Measurements from ENCODE around the gene FBRSL1.

FBRSL1 gene

DNA sequence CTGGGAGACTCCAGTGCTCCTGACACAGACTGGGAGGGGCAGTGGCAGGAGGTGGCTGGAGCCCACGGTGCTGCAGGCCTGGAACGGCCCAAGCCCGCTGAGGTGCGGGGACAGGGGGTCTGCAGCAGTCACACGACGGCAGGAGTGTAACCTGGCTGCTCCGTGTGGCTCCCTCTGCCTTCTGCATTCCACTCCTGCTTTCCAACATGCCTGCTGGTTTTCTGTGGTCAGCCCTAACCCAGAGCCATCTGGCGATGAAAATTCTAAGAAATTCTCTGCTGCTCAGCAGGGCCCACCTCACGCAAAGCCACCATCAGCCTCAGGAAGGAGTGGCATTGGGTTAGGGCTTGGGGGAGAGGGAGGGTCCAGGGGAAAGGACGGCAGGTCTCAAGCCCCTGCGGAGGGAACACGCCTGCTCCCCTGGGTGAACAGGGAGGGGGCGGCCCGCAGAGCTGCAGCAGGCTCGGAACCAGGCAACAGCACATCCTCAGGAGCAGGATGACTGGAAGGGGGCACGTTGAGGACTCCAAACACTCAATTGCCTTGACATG lies 5.0 kb upstream of the FBRSL1 start:
- DNase-seq = no peak

DNA sequence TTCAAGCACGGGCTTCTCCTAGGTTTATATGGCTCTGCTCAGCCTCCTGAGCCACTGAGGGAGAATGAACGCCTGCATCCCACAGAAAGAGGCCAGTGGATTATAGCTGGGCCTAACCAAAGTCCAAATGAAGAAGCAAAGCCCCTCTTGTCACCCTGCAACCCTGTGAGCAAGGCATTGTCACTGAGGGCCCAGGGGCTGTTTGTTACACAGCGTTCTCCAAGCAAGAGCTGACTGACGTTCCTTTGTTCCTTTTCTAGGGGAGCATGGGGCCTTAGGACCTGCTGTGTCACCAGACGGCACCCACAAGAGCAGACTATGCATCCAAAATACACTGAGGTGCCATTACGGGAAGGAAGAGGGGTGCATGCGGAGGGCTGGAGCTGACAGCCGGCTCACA lies 4.3 kb upstream of the FBRSL1 start:
- DNase-seq = no peak

DNA sequence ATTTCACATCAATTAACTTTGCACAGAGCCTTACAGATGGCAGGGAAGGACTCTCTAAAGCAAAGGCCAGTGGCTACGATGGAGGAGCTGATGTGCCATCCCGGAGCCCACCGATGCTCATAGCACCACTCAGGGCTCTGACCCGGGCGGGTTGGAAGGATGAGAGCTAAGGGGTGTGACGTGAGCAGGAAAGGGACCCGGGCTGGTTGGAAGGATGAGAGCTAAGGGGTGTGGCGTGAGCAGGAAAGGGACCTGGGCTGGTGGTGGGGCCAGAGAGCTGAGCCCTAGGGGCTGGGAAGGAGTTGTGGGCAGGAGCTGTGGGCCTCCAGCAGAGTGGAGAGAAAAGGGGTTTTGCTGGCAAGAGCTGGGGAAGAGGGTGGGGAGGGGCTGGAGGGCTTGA lies 3.8 kb upstream of the FBRSL1 start:
- no peak for DNase-seq

DNA sequence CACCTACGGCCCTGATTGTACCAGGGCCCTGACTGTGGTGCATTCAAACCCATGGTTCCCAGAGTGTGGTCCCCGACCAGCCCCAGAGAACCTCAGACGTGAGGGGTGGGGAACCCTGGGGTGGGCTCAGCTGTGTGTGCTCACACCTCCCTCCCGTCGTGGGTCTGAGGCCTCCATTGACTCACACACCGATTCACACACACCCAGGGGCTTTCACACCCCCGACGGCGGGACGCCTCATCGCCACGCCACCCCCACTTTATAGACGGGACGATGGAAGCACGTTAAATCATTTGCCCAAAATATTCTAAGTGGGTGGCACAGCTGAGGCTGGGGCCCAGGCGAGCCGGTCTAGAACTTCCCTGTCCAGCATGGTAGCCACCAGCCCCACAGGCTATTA lies 3.4 kb upstream of the FBRSL1 start:
- no peak for DNase-seq

DNA sequence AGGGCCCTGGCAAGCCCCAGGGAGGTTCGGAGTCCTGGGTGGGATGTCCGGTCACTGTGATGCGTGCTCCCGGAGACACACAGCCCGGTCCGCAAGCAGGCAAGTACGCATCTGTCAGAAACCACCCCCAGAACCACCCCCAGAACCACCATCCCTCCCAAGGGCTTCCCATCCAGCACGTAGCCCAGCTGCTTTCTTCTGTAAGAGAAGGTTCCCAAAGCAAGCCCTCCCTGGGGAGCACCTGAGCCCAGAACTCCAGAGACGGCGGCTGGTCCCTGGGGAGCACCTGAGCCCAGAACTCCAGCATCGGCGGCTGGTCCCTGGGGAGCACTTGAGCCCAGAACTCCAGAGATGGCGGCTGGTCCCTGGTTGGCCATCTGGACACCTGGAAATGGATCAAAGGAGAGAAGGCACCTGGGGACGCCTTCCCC lies 2.6 kb upstream of the FBRSL1 start:
- no peak for DNase-seq

DNA sequence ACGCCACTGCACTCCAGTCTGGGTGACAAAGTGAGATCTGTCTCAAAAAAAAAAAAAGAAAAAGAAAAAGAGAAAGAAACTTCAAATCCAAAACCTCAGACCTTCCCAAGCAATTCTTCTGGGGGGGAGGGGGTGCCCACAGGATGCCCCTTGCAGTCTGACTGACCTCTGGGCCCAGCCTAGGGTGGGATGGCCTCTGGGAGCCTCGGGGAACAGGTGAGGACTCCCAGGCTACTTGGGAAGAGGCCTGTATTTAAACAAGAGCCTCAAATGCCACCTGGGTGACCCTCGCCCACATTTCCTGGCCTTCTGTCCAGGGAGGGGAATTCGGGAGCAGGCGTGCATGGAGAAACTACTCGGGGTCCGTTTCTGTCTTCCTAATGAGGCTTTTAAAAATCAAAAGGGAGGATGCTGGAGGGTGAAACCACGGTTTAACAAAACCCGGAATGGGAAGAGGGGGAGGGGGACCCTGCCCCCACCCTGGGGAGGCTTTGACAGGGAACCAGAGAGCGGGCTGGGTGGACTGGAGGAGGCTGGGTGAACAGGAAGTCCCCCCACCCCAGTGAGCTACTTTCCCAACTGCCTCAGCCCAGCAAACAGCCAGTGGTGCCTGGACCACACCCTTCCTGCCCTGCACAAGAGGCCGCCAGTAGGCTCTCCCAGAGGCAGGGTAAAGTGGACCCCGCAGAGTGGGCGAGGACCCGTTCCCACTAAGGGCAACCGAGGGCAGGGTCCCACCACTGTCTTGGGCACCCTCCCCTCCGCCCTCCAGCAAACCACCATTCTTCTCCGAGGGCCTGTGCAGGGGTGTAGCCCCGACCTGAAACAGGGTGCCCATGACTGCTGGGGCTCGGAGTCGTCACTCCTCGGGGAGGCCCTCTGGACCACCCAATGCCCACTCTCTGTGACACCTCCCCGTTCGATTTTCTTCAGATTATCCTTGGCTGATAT lies 1.5 kb upstream of the FBRSL1 start:
- peak in 1 of 2 experiments; percentile 50 for DNase-seq

DNA sequence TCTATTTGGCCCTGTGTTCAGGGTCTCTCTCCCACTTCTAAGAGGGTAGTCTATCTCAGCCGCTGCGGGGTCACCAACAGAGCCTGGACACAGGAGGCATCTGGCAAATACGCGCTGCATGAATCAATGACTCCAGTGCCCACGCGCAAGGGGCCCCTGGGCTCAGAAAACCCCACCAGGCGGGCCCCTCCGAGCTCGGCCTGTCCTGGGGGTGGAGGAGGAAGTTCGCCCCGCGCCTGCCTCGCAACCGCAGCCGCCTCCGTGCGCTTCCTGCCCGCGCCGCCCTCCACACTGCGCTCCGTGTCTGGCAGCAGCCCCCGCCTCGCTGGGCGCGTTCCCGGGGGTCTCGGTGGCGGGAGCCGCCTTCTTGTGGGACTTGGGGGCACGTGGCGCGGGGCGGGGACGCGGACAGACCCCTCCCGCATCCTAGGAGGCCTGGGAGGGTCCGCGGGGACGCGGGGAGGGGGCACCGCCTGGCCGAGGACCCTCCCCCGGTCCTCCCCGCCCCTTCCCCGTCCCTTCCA lies 811 bp upstream of the FBRSL1 start:
- DNase-seq = peak; percentile 66 to 73

DNA sequence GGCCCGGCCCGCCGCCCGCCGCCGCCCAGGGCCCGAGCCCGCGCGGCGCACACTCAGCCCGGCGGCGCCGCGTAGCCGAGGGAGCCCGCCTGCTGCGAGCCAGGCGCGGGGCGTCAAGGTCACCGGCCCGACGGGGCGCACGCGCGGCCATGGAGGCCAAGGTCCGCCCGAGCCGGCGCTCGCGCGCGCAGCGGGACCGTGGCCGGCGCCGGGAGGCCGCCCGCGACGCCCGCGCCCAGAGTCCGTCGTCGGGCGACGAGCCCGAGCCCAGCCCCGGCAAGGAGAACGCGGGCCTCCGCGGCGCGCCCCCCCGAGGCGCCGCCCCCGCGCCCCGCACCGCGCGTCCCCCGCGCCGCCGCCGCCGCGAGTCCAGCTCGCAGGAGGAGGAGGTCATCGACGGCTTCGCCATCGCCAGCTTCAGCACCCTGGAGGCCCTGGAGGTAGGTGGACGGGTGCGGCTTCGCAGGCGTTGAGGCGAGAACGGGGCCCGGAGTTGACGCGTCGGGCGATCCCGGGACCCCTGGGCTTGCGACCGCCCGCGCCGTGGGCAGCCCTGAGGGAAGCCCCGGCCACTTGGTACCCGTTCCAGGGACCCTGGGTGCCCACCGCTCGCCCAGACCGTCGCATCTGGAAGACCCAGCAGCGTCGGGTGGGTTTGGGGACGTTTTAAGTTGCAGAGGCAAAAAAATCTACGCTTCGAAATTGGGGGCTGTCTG lies 629 bp downstream of the FBRSL1 start:
- DNase-seq = no peak

DNA sequence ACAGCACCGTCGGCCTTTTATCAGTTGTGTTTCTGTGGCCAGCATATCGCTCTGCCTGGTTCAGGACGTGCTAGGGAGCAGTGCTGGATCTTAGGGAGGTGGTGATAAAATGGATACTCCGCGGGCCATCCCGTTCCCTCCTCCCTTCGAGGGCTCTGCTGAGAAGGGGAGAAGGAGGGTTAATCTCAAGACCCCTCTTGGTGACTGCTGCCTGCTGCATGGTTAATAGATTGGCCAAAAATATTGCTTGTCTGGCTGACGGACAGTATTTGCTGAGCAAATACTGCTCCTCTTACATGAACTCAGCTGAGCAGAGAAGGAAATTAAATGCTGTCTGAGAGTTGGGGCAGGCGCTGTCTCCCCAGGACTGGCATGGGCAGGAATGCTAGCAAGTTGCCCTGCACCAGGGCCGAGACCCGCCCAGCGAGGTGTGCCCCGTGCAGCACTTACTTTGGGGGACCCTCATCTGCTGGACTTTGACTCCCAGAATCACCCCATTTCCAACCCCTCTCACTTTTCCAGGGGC lies 1.2 kb downstream of the FBRSL1 start:
- no peak for DNase-seq

DNA sequence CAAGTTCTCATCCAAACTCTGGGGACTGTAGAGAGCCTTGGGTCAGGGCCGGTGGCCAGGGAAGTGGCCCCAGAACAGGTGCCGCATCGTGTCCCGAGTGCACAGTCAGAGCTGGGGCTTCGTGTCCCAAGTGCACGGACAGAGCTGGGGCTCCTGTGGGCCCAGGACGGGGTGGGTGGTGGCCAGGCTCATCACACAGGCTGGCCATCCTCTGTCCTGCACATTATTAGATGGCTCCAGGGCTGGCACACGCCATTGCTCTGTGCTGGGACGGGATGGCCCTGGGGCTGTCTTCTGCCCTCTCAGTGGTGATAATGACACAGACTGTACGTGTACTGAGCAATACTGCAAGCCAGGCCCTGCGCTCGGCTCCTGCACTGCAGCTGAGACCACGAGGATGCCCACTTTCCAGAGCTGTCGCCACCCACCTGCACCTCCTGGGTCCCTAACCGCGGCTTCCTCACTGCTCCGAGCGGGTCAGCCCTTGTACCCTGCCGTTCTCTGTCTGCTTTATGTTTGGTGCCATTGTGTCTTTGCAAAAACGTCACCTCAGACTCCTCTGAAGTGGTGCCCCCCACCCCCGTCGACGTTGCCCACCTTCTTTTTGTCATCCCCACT lies 1.9 kb downstream of the FBRSL1 start:
- DNase-seq = no peak

DNA sequence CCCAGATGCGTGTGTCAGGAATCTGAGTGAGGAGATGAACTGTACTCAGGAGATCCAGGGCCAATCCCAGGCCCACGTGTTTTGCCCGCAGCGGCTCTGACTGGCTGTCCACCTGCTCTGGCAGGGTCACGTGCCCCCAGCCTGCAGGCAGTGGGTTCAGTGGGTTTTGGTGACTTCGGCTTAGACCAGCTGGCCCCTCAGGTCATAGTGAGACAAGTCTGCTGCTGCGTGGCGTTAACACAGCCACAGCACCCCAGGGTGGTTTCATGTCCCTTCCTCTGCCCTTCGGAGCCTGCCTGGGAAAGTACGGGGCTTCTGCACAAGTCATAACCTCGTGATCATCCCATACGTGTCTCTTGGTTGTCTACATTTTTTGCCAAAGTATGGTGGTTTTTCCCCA lies 2.6 kb downstream of the FBRSL1 start:
- no peak for DNase-seq

DNA sequence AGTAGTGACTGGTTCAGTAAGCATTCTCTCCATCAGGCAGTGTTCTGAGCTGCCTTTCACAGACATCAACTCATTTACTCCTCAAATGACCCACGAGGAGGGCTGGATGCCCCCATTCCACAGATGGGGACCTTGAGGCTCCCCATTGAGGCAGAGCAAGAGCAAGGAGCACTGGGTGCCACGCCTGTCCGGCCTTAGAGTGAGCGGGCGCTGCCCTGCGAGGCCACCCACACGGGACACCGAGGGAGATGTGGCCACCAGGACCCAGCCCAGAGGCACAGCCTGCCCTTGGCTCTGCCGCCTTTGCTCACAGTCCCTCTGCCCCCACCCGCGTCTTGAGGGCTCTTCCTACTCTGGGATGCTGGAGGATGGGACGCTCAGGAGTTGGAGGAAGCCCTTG lies 3.0 kb downstream of the FBRSL1 start:
- DNase-seq = no peak

DNA sequence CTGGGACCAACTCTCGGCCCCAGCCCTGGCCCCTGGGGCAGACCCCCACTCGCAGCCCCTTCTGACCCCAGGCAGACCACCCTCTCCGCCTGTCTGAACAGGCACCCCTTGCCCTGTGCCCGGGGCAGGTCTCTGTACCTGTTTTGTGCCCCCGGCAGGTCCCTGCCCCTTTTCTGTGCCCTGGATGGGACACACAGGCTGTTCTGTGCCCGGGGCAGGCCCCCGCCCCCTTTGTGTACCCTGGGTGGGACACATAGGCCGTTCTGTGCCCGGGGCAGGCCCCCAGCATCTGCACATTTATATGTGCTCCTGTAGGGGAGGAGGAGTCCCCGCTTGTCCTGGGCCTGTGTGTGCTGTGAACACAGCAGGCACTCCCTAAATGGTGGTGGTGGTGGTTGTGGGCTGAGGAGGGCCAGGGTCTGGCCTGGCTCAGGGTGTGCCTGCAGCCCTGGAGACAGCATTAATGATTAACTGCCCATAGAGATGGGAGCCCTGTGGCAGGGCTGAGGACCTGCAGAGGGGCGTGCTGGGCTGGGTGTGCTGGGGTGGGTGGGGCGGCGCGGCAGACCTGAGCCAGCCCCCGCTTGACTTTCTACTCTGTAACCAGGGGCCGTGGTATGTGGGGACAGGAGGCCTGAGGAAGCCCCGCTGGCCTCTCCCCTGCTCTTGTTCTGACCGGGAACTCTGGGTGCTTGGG lies 3.7 kb downstream of the FBRSL1 start:
- DNase-seq = no peak

DNA sequence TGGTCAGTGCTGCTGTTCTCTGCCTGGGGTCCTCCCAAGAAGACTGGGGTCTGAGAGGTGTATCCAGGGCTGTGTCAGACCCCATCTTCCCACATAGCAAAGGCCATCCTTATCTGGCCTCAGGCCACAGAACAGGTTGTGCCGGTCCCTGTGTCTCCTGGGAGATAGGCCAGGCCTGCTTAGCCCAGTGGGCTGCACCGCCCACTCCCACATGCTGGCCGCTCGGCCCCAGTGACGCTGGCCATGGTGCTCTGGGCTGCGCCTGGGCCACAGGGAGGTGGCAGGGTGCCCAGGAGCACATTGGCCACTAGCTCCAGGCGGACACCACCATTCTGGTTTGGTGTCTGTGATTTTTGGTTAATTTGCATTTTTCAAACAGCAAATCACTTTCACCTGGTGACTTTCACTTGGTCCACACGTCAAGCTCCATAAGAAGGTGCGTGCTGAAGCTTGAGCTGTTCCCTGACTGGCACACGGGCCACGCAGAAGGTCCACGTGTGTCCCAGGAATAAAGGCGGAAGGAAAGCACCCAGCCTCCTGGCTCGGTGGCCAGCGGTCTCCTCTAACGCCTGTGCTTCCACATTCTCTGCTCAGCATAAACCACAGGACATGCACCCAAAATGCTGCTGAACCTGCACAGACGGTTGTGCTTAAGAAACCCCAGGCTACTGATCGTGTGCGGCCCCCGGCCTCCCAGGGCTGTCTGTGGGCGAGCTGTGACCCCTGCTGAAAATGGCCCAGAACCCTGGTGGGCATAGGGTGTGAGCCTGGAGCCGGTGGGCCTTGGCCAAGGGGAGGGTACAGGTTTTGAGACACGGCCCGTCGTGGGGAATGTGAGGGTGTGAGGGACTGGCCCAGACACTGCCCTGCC lies 4.6 kb downstream of the FBRSL1 start:
- DNase-seq = no peak

DNA sequence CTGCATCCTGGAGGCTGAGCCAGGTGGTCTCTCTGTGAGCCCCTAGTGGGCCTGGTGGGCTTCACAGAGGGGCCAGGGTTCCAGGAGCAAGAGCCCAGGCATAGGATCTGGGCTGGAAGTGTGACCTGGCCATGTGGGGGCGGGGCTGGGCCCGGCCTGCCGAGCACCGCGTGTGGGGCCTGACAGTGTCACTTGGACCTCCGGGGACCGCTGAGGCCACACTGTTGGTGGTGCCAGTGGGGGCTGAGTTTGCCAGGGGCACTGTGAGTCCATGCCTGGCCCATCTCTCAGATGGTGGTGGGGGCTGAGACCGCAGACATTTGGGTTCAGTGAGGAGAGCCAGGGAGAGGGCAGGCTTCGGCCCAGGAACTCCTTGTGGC lies 5.2 kb downstream of the FBRSL1 start:
- DNase-seq = no peak

DNA sequence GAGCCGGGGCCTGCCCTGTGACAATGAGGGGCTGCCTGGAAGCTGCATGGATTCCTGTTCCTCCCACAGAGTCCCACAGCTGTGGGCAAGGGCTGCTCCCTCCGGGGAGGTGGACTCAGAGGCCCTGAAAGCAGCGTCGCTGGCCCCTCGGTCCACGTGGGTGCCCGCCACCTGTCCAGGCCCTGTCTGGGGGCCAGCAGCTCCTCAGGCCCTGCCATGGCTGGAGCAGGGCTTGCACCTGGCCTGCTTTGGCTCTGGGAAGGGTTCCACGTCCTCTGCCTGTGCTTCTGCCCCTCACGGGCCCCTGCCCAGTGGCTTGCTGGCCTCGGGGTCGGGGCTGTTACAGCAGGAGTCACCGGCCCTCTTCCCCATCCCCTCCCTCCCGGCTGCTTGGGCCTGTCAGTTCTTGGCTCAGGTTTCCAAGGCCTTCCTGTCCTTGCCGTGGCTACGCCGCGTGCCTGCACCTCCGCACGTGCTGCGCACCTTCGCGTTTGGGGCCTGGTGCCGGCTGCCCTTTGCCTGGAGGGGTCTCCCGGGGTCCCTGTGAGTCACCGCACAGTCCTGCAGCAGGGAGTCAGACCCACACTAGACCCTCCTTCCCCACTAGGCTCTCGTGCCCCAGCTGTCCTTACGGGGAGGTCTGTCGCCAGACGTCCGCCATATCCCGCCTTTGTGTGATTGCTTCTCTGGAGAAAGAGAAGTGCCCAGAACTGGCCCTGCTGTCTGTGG lies 5.8 kb downstream of the FBRSL1 start:
- DNase-seq = no peak

DNA sequence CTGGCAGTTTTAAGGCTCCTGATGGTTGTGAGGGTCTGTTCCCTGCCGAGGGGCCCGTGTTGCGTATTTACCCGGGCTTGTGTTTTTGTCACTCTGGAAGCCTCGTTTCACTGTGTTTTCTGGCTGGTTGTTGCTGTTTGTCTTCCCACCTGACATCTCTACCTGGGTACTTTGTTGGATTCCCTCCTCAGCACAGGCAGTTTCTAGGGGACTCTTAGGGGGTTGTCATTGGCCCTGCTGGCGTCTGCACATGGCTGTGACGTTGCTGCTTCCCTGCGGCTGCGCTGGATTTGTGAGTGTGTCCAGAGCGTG lies 6.4 kb downstream of the FBRSL1 start:
- DNase-seq = no peak

DNA sequence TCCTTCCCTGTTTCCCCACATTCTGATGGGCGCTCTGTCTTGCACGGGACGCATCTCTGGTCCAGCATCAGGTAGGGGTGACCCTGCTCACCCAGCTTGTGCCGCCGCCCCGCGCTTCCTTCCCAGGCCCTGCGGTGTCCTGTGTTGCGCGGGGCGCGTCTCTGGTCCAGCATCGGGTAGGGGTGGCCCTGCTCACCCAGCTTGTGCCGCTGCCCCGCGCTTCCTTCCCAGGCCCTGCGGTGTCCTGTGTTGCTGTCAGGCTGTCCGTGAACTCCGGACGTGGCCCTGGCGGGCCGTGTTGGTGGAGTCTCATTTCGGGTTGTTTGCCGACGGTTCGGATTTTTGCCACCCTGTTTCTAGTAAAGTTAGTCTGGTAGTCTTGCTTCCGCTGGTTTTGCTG lies 6.8 kb downstream of the FBRSL1 start:
- no peak for DNase-seq

DNA sequence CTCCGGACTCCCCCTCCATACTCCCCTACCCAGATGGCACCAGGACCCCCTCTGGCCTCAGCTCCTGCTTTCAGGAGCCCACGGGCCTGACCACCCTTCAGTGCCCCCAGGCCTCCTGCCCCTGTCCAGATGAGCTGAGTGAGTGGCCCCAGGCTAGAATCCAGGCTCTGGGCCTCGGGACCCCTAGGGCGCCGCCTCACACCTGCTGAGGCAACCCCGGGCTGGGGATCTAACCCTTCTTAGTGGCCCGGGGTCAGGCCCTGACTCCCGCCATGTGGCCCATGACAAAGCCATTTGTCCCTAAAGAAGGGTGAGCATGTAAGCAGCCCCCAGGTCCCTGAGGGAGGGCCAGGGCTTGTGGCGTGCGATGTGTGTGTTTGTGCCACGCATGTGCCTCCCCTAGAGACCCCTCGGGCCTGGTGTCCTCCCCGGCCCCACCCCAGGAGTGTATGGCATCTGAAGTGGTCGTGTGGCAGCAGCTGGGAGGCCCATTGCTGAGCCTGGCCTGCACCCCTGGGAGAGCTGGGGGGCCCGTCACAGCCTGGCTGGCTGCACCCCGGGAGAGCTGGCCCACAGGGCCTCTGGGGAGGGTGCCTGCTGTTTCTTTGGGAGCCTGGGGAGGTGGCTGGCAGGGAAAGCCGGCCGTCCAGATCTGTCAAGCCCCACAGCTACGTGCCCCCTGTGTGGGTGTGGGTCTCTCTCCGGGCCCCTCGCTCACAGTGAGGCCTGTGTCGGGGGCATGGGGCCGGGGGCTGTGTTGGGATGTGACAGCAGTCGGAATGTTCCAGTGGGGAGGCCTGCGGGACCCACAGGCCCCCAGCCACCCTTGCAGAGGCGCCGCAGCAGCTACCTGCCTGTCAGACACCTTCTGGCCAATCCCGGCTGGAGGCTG lies 7.8 kb downstream of the FBRSL1 start:
- DNase-seq = no peak

DNA sequence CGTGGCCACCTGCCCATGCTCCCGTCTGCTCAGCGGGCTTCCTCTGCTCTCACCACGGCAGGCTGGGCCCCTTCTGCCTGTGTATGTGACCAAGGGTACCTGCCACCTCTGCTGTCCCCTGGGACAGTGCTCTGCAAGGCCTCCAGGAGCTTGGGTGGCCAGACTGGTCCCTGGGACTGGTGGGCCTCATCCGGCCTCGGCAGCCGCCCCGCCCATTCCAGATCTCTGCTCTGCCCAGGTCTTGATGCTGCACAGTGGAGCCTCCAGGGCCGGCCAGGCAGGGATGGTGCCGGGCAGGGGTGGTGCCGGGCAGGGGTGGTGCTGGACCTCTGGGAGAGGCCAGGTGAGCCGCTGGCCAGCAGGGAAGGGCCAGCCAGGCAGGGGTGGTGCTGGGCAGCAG lies 9.0 kb downstream of the FBRSL1 start:
- DNase-seq = no peak
